IMR-90 (cell line): ENCODE results near the gene MSH3. TPM values are rescaled to one million over a fixed set of nuclear protein-coding genes. Genes with fewer than 3 reads are reported as not detected.

Experiments
- ATAC-seq: fragments of 200-7000 bp; cut with Tn5 transposase; 2 replicates; pipeline ENCODE4 v1.9.1; 2020; ENCODE audit warnings: low read depth, mild to moderate bottlenecking, moderate library complexity
- BruUV-seq: library from RNA; stranded (reverse); fragments of 400-500 nt; replicated peaks from 2 replicates; lab custom pipeline; 2021; lab: Mats Ljungman, UMichigan
- CTCF ChIA-PET: fragments of 300-600 bp; formaldehyde crosslinking; extraction: SDS; loops from one replicate; lab custom pipeline; 2021; ENCODE audit warnings: antibody characterized with exemption; lab: Yijun Ruan, JAX
- POLR2A ChIA-PET: fragments of 300-600 bp; sonication (Branson Sonifier 250); formaldehyde crosslinking; loops from one replicate; lab custom pipeline; 2022; ENCODE audit warnings: antibody characterized with exemption; ENCODE audit not compliant: unreplicated experiment; lab: Charles Lee
- DNase-seq: peaks from one replicate; pipeline ENCODE4 v3.0.0; 2013
- H2AFZ ChIP-seq: replicated peaks from 2 replicates; pipeline ENCODE3; 2013; ENCODE audit warnings: low read length, mild to moderate bottlenecking; ENCODE audit not compliant: poor library complexity
- H2AK5ac ChIP-seq: 2 replicates; pipeline ENCODE4 v1.6.1; 2013; ENCODE audit warnings: low read depth, low read length, inconsistent platforms
- H2AK9ac ChIP-seq: replicated peaks from 2 replicates; pipeline ENCODE3; 2013; ENCODE audit warnings: mild to moderate bottlenecking, low read depth, low read length, moderate library complexity; ENCODE audit not compliant: poor library complexity
- H2BK120ac ChIP-seq: 2 replicates; pipeline ENCODE4 v1.6.1; 2013; ENCODE audit warnings: low read depth, low read length, inconsistent platforms
- H2BK15ac ChIP-seq: 3 replicates; pipeline ENCODE4 v1.6.1; 2013; ENCODE audit warnings: low read depth, low read length, inconsistent platforms
- H2BK20ac ChIP-seq: 2 replicates; pipeline ENCODE4 v1.6.1; 2013; ENCODE audit warnings: low read depth, mild to moderate bottlenecking, inconsistent platforms, low read length, moderate library complexity
- H2BK5ac ChIP-seq: 2 replicates; pipeline ENCODE4 v1.6.1; 2013; ENCODE audit warnings: mild to moderate bottlenecking, low read depth, low read length, inconsistent platforms; ENCODE audit not compliant: poor library complexity, severe bottlenecking
- H3K14ac ChIP-seq: replicated peaks from 2 replicates; pipeline ENCODE4 v1.6.1; 2013; ENCODE audit warnings: low read depth, low read length, inconsistent platforms
- H3K18ac ChIP-seq: 2 replicates; pipeline ENCODE4 v1.6.1; 2013; ENCODE audit warnings: low read depth, low read length, control low read depth
- H3K23ac ChIP-seq: 2 replicates; pipeline ENCODE4 v1.6.1; 2013; ENCODE audit warnings: low read depth, low read length, inconsistent platforms
- H3K27ac ChIP-seq: 2 replicates; pipeline ENCODE4 v1.5.1; 2013; ENCODE audit warnings: mild to moderate bottlenecking, control low read depth, low read length; ENCODE audit not compliant: insufficient read depth
- H3K27me3 ChIP-seq: 2 replicates; pipeline ENCODE4 v1.6.1; 2013; ENCODE audit warnings: low read length; ENCODE audit not compliant: control insufficient read depth, insufficient read depth
- H3K36me3 ChIP-seq: 2 replicates; pipeline ENCODE4 v1.6.1; 2013; ENCODE audit warnings: low read length, mixed read lengths; ENCODE audit not compliant: control insufficient read depth, insufficient read depth
- H3K4ac ChIP-seq: 2 replicates; pipeline ENCODE4 v1.6.1; 2013; ENCODE audit warnings: low read depth, low read length, inconsistent platforms
- H3K4me1 ChIP-seq: 2 replicates; pipeline ENCODE4 v1.6.1; 2013; ENCODE audit warnings: low read length, mixed read lengths; ENCODE audit not compliant: control insufficient read depth, insufficient read depth
- H3K4me2 ChIP-seq: 2 replicates; pipeline ENCODE4 v1.6.1; 2013; ENCODE audit warnings: low read depth, mild to moderate bottlenecking, control low read depth, low read length, moderate library complexity
- H3K4me3 ChIP-seq: 2 replicates; pipeline ENCODE4 v1.5.1; 2013; ENCODE audit warnings: low read depth, mild to moderate bottlenecking, control low read depth, low read length, moderate library complexity; ENCODE audit not compliant: insufficient read depth
- H3K56ac ChIP-seq: 2 replicates; pipeline ENCODE4 v1.6.1; 2013; ENCODE audit warnings: low read length, inconsistent platforms; ENCODE audit not compliant: insufficient read depth; ENCODE audit errors: extremely low read depth
- H3K79me1 ChIP-seq, 2 experiments: 2 replicates each; pipeline ENCODE4 v1.6.1; 2013; ENCODE audit warnings: low read length in 2 of 2, inconsistent platforms in 1 of 2, low read depth in 1 of 2
- H3K9ac ChIP-seq: 2 replicates; pipeline ENCODE4 v1.6.1; 2013; ENCODE audit warnings: low read depth, low read length, control low read depth
- H3K9me1 ChIP-seq: 2 replicates; pipeline ENCODE4 v1.6.1; 2013; ENCODE audit warnings: low read length, inconsistent platforms; ENCODE audit not compliant: insufficient read depth
- H3K9me3 ChIP-seq: 2 replicates; pipeline ENCODE4 v1.6.1; 2013; ENCODE audit warnings: low read length; ENCODE audit not compliant: control insufficient read depth, insufficient read depth
- H4K20me1 ChIP-seq: 2 replicates; pipeline ENCODE4 v1.6.1; 2013; ENCODE audit warnings: low read length, inconsistent platforms; ENCODE audit not compliant: insufficient read depth
- H4K5ac ChIP-seq: 2 replicates; pipeline ENCODE4 v1.6.1; 2013; ENCODE audit warnings: mild to moderate bottlenecking, low read depth, low read length, control low read depth
- H4K8ac ChIP-seq, 2 experiments: 2 replicates each; pipeline ENCODE4 v1.6.1; 2013; ENCODE audit warnings: low read depth in 2 of 2, low read length in 2 of 2, control low read depth in 1 of 2, inconsistent platforms in 1 of 2
- H4K91ac ChIP-seq: 2 replicates; pipeline ENCODE4 v1.6.1; 2013; ENCODE audit warnings: low read depth, low read length, inconsistent platforms; ENCODE audit not compliant: insufficient read depth
- CHD1 ChIP-seq: IDR thresholded peaks from 2 replicates; pipeline ENCODE4 v1.6.1; 2012; ENCODE audit warnings: low read depth, low read length, improper control_type of control experiment
- MAFK ChIP-seq: IDR thresholded peaks from 2 replicates; pipeline ENCODE4 v1.6.1; 2012; ENCODE audit warnings: low read depth, low read length, improper control_type of control experiment
- POLR2A ChIP-seq: IDR thresholded peaks from 2 replicates; pipeline ENCODE4 v1.6.1; 2012; ENCODE audit warnings: mild to moderate bottlenecking, low read depth, low read length
- RAD21 ChIP-seq: IDR thresholded peaks from 2 replicates; pipeline ENCODE4 v1.6.1; 2012; ENCODE audit warnings: low read length, improper control_type of control experiment
- RCOR1 ChIP-seq: IDR thresholded peaks from 2 replicates; pipeline ENCODE4 v1.6.1; 2012; ENCODE audit warnings: mild to moderate bottlenecking, low read length, improper control_type of control experiment; ENCODE audit not compliant: insufficient replicate concordance
- SMC3 ChIP-seq: fragments of 150-350 bp; IDR thresholded peaks from 2 replicates; pipeline ENCODE4 v1.6.1; 2016; ENCODE audit warnings: low read depth, mild to moderate bottlenecking, antibody characterized with exemption, low read length, moderate library complexity
- WGBS, 2 experiments: methylation state at CpG; one replicate each; pipeline versions ENCODE4 v1.1.5 to v1.1.7; 2013; ENCODE audit warnings: missing lambda C conversion rate in 2 of 2; ENCODE audit not compliant: insufficient read length in 1 of 2; ENCODE audit errors: extremely low coverage in 2 of 2; 5-methylcytosine and 5-hydroxymethylcytosine counted together
- dilution Hi-C: fragments of 300-500 bp; cut with HindIII; formaldehyde crosslinking; loops from one replicate; pipeline ENCODE4 v1.14.3; 2018; ENCODE audit warnings: low sequenced_read_pairs; ENCODE audit not compliant: unreplicated experiment
- in situ Hi-C: fragments of 300-500 bp; cut with MboI; formaldehyde crosslinking; loops from 3 replicates; pipeline ENCODE4 v1.14.3; 2019; ENCODE audit warnings: low sequenced_read_pairs, inconsistent platforms, mixed read lengths
- intact Hi-C: fragments of 100-400 bp; cut with micrococcal nuclease; formaldehyde crosslinking; loops from 2 replicates; pipeline ENCODE4 v1.10.0; 2022
- polyA plus RNA-seq, 3 experiments: library from polyadenylated mRNA; depleted of rRNA; stranded (reverse); fragments of >200 nt; gene quantifications; 2 replicates each; pipeline ENCODE4 v1.2.3, GENCODE V29; 2012; ENCODE audit warnings: low replicate concordance in 1 of 3
- total RNA-seq: library from RNA; depleted of rRNA; stranded (reverse); fragments of >200 nt; gene quantifications from 2 replicates; pipeline ENCODE4 v1.2.3, GENCODE V29; 2012
- TF ChIP-seq, protein P1 (sequence below): fragments of 150-350 bp; IDR thresholded peaks from 2 replicates; pipeline ENCODE4 v1.6.1; 2017; ENCODE audit warnings: mild to moderate bottlenecking, antibody characterized with exemption, low read length, low read depth
- TF ChIP-seq, protein P2 (sequence below): fragments of 150-350 bp; IDR thresholded peaks from 2 replicates; pipeline ENCODE4 v1.6.1; 2016; ENCODE audit warnings: low read depth, mild to moderate bottlenecking, low read length, moderate library complexity, borderline replicate concordance

Gene MSH3
- total and polyA plus RNA-seq, 2 of the 4 experiments (the other 2 are of a cell fraction): 4.6 to 13.3 TPM

DNA sequence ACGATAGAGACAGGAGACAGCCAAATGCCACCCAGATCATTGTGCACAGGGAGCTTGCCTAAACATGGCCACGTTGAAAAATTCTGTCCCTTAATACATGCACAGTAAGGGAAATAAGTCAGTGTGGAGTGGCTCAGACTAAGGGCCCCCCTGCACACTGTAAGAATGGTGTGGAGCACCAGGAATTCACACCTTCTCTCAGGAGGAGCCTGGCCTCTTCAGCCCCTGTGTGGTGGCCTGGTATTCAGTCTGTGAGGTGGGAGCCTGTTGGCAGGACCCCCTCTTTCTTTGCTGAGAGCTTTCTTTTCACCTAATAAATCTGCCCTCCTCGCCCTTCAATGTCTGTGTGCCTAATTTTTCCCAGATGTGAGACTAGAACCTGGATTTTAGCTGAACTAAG, 239.6 kb downstream of the MSH3 start:
- Histone ChIP-seq H3K79me1 (no peaks in the 10 kb centered on the region), H3K56ac (no peak overlapping the region), H2AK9ac (no peak overlapping the region), H3K36me3 (0 out of 2 replicates have a peak, but pooled peaks cover under 1% of the 10 kb centered on the region), H2BK15ac (no peak overlapping the region), H4K20me1 (no peaks in the 10 kb centered on the region), H3K14ac (no peak overlapping the region), H3K23ac (no peak overlapping the region), H3K9me1 (no peaks in the 10 kb centered on the region), H4K91ac (no peak overlapping the region), H3K18ac (no peak overlapping the region), H3K27me3 (no peaks in the 10 kb centered on the region), H3K4me3 (no peak overlapping the region), H2AK5ac (no peak overlapping the region), H2BK20ac (no peak overlapping the region), H2BK5ac (no peak overlapping the region), H3K9me3 (no peaks in the 10 kb centered on the region), H4K8ac (no peak overlapping the region), H3K4me1 (no peaks in the 10 kb centered on the region), H2AFZ (no peak overlapping the region), H2BK120ac (no peak overlapping the region), H3K4me2 (no peak overlapping the region), H3K9ac (no peak overlapping the region), H3K27ac (no peak overlapping the region), H4K5ac (no peak overlapping the region), H3K4ac (no peak overlapping the region)
- dilution Hi-C loops: no loop called here
- BruUV-seq: no TSS peak
- no peak for TF ChIP-seq RCOR1
- no peak for TF ChIP-seq RAD21
- no peak for TF ChIP-seq SMC3
- TF ChIP-seq MAFK: no peak
- TF ChIP-seq, protein P1, sequence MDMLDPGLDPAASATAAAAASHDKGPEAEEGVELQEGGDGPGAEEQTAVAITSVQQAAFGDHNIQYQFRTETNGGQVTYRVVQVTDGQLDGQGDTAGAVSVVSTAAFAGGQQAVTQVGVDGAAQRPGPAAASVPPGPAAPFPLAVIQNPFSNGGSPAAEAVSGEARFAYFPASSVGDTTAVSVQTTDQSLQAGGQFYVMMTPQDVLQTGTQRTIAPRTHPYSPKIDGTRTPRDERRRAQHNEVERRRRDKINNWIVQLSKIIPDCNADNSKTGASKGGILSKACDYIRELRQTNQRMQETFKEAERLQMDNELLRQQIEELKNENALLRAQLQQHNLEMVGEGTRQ: no peak
- TF ChIP-seq POLR2A: no peak
- TF ChIP-seq CHD1: no peak
- TF ChIP-seq, protein P2, sequence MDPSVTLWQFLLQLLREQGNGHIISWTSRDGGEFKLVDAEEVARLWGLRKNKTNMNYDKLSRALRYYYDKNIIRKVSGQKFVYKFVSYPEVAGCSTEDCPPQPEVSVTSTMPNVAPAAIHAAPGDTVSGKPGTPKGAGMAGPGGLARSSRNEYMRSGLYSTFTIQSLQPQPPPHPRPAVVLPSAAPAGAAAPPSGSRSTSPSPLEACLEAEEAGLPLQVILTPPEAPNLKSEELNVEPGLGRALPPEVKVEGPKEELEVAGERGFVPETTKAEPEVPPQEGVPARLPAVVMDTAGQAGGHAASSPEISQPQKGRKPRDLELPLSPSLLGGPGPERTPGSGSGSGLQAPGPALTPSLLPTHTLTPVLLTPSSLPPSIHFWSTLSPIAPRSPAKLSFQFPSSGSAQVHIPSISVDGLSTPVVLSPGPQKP: no peak
- CTCF ChIA-PET: interaction anchor here (0.8 kb wide), 1 partner anchor 15 kb away, joined by 3 read pairs; no protein-coding TSS in a partner anchor
- WGBS, 2 experiments: no CpG with 5 or more reads among the region's 3 CpGs
- ATAC-seq (no peak), DNase-seq (no peak)
- POLR2A ChIA-PET: no interaction called here
- intact Hi-C loops: no loop called here
- in situ Hi-C loops: no loop called here
